Upper lobe of right lung (tissue), 1 donor: Measurements from ENCODE around the gene ERP29. TPM values are rescaled to one million over a fixed set of nuclear protein-coding genes. Genes with fewer than 3 reads are reported as not detected.

Experiments
- ATAC-seq: fragments of 200-7000 bp; cut with Tn5 transposase; one replicate; pipeline ENCODE4 v1.9.1; 2020; ENCODE audit warnings: mild to moderate bottlenecking, moderate library complexity
- DNase-seq: peaks from one replicate; pipeline ENCODE4 v3.0.0-alpha.2; 2020
- H3K27ac ChIP-seq: fragments of 200-600 bp; one replicate; pipeline ENCODE4 v1.8.0; 2022
- H3K27me3 ChIP-seq: fragments of 200-600 bp; one replicate; pipeline ENCODE4 v1.8.0; 2022; ENCODE audit warnings: mild to moderate bottlenecking
- H3K36me3 ChIP-seq: fragments of 200-600 bp; one replicate; pipeline ENCODE4 v1.8.0; 2022
- H3K4me1 ChIP-seq: fragments of 200-600 bp; one replicate; pipeline ENCODE4 v1.8.0; 2022
- H3K4me3 ChIP-seq: fragments of 200-600 bp; one replicate; pipeline ENCODE4 v1.8.0; 2022; ENCODE audit warnings: mild to moderate bottlenecking
- H3K9me3 ChIP-seq: fragments of 200-600 bp; one replicate; pipeline ENCODE4 v1.8.0; 2022
- intact Hi-C: fragments of 100-400 bp; cut with DNase I; formaldehyde crosslinking; loops from one replicate; pipeline ENCODE4 v1.11.0; 2022
- long read RNA-seq: library from polyadenylated mRNA; unstranded; transcript quantifications from one replicate; pipeline ENCODE4 v2.0.0, GENCODE V29; 2021
- total RNA-seq: library from RNA; stranded (reverse); fragmentation: NEBNext Ultra II Directional; extraction: Animal tissue kit (Norgen Biotek cat#: 25700); gene quantifications from one replicate; pipeline ENCODE4 v1.2.1, GENCODE V29; 2021
- TF ChIP-seq, protein P1 (sequence below): fragments of 200-600 bp; IDR thresholded peaks from one replicate; pipeline ENCODE4 v1.8.0; 2022; ENCODE audit warnings: antibody characterized with exemption
- donor health status: DM: no; HTN: yes; CAD: no; lungs with severe emphysema.

ERP29 gene
- total RNA-seq: 160 TPM
- long read RNA-seq, transcript ERP29-201 (3 exons, 1,735 nt): major isoform, 219 of 253 reads
- long read RNA-seq, transcript ERP29-202 (2 exons, 1,333 nt): minor isoform, 16 of 253 reads
- long read RNA-seq, partial matches to known transcripts: 2 of 253 reads
- long read RNA-seq, other reads (novel, unspliced or antisense): 15 of 253 reads

DNA sequence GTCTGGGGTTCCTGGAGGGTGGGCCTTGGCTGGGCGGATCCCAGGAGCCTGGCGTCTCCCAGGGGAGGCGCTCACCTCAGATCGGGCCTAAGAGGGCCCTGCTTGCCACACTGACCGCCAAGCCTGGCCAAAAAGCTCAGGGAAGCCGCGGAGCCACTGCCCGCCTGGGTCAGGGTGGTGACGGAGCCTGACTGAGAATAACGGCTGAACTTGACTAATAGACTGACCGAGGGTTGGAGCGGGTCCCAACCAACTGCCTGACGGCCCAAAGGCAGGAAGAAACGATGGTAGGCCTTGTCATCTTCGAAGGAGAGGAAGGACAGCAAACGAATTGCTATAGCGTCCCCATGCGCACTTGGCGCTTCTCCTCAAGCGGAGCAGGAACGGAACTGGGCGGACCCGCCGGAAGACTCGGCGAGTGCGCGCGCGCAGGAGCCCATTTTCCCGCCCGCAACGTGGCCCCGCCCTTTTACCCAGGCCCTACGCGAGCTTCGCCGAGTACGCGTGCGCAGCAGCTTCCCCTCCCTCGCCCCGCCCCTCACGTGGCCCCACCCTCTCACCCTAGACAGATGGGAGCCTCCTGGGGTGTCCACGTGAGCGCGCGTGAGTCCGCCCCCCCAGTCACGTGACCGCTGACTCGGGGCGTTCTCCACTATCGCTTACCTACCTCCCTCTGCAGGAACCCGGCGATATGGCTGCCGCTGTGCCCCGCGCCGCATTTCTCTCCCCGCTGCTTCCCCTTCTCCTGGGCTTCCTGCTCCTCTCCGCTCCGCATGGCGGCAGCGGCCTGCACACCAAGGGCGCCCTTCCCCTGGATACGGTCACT lies at the start of gene ERP29, which contains the start of gene TMEM116:
TSS of gene ERP29 (plus strand) at position 652 of the 826 bp plus-strand sequence. CDS start at position 692, 40 bp downstream.
TSS of gene TMEM116 (minus strand) at position 391 of the 826 bp plus-strand sequence. CDS start 7,895 bp downstream, outside the sequence.
- intact Hi-C loops: no loop called here
- Histone ChIP-seq H3K4me1 (peaks cover 32% of the 10 kb centered on the region), H3K27me3 (no peaks in the 10 kb centered on the region), H3K27ac (peak within 1 kb of the TSS; percentile 96), H3K9me3 (no peaks in the 10 kb centered on the region), H3K4me3 (peak within 1 kb of the TSS; percentile 90), H3K36me3 (peaks cover 5% of the 10 kb centered on the region)
- ATAC-seq (peak; percentile 90), DNase-seq (peak; percentile 100)
- TF ChIP-seq, protein P1, sequence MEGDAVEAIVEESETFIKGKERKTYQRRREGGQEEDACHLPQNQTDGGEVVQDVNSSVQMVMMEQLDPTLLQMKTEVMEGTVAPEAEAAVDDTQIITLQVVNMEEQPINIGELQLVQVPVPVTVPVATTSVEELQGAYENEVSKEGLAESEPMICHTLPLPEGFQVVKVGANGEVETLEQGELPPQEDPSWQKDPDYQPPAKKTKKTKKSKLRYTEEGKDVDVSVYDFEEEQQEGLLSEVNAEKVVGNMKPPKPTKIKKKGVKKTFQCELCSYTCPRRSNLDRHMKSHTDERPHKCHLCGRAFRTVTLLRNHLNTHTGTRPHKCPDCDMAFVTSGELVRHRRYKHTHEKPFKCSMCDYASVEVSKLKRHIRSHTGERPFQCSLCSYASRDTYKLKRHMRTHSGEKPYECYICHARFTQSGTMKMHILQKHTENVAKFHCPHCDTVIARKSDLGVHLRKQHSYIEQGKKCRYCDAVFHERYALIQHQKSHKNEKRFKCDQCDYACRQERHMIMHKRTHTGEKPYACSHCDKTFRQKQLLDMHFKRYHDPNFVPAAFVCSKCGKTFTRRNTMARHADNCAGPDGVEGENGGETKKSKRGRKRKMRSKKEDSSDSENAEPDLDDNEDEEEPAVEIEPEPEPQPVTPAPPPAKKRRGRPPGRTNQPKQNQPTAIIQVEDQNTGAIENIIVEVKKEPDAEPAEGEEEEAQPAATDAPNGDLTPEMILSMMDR: peak; percentile 65

DNA sequence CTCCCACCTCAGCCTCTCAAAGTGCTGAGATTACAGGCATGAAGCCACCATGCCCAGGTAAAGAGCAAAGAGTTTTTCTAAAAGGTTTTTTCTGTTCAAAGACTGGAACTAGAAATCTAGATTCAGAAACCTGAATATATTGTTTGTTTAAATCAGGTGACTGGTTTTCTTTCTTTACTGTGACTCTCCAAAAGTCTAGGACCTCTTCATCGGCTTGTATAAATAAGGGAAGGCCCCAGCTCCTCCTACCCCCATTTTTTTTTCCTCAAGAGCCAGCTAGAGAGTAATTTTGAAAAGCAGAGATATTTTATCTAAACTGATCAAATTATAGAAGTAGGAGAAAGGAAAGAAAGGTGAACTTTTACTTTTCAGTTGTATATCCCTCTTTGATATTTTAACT lies 48.3 kb upstream of the ERP29 start:
- Histone ChIP-seq H3K27ac (peak overlapping the region; percentile 48), H3K4me3 (no peak overlapping the region), H3K4me1 (no peaks in the 10 kb centered on the region), H3K36me3 (no peaks in the 10 kb centered on the region), H3K27me3 (no peaks in the 10 kb centered on the region), H3K9me3 (peaks cover 5% of the 10 kb centered on the region)
- TF ChIP-seq, protein P1: no peak
- peak; percentile 81 for ATAC-seq
- intact Hi-C loops: no loop called here
- DNase-seq: no peak

DNA sequence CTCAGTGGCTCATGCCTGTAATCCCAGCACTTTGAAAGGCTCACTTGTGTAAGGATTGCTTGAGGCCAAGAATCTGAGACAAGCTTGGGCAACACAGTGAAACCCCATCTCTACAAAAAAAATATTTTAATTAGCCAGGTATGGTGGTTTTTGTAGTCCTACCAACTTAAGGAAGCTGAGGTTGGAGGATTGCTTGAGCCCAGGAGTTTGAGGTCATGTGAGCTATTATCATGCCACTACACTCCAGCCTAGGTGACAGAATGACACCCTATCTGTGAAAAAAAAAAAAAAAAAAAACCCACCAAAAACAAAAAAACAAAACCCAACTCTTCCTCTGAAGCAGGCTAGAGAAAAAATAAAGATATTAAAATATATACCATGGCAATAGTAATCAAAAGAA lies 41.4 kb upstream of the ERP29 start:
- DNase-seq (no peak), ATAC-seq (no peak)
- H3K9me3 ChIP-seq: no peaks in the 10 kb centered on the region
- intact Hi-C loops: no loop called here
- H3K27me3 ChIP-seq: no peaks in the 10 kb centered on the region
- H3K27ac ChIP-seq: no peak overlapping the region
- TF ChIP-seq, protein P1: no peak
- no peak overlapping the region for H3K4me3 ChIP-seq
- no peaks in the 10 kb centered on the region for H3K36me3 ChIP-seq
- H3K4me1 ChIP-seq: no peaks in the 10 kb centered on the region

DNA sequence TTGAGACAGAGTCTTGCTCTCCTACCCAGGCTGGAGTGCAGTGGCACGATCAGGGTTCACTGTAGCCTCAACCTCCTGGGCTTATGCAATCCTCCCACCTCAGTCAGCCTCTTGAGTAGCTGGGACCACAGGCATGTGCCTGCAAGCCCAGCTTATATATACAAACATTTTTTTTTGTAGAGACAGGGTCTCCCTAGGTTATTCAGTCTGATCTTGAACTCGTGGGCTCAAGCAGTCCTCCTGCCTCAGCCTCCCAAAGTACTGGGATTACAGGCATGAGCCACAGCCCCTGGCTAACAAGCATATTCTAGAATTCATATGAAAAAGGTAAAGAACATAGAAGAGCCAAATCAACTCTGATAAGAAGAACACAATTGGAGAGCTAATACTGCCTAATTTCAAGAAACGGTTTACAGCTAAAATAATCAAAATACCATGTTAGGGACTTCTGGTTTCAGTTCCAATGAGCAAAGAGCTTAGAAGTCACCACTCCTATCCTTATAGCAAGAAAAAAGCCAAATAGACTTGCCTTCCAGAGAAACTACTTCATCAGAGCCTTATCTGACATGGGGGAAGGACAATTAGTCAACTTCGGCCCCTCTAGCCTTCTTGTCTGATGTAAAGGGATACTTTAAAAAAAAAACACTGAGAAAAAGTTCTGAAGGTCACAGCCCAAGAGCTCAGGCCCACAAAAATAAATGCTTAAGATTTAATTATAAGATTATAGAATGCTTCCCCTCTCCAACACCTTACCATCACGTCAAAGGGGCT lies 37.9 kb upstream of the ERP29 start:
- ATAC-seq: peak; percentile 69
- TF ChIP-seq, protein P1: no peak
- Histone ChIP-seq H3K27me3 (no peaks in the 10 kb centered on the region), H3K4me3 (no peak overlapping the region), H3K27ac (no peak overlapping the region), H3K9me3 (no peaks in the 10 kb centered on the region), H3K4me1 (no peaks in the 10 kb centered on the region), H3K36me3 (no peaks in the 10 kb centered on the region)
- DNase-seq: no peak
- intact Hi-C loops: no loop called here

DNA sequence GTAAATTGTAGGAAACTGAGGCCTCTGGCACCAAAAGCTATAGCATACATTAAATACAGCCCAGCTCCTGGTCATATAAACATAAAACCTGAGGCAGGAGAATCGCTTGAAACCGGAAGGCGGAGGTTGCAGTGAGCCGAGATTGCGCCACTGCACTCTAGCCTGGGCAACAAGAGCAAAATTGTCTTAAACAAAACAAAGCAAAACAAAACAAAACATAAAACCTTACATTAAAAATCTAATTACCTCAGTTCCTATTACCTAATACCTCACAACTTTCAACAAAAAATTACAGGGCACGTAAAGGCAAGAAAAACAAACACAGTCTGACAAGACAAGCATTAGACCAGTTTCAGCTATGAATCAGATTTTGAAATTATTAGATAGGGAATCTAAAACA lies 36.9 kb upstream of the ERP29 start:
- Histone ChIP-seq H3K4me3 (no peak overlapping the region), H3K36me3 (no peaks in the 10 kb centered on the region), H3K27me3 (no peaks in the 10 kb centered on the region), H3K27ac (no peak overlapping the region), H3K9me3 (no peaks in the 10 kb centered on the region), H3K4me1 (no peaks in the 10 kb centered on the region)
- TF ChIP-seq, protein P1: no peak
- no peak for DNase-seq
- no peak for ATAC-seq
- intact Hi-C loops: no loop called here
